ENCODE measurements around the gene CDA. TPM values are rescaled to one million over a fixed set of nuclear protein-coding genes. Genes with fewer than 3 reads are reported as not detected.

Gene CDA
- total RNA-seq, 1 donor from 2014 or later = not detected

DNA sequence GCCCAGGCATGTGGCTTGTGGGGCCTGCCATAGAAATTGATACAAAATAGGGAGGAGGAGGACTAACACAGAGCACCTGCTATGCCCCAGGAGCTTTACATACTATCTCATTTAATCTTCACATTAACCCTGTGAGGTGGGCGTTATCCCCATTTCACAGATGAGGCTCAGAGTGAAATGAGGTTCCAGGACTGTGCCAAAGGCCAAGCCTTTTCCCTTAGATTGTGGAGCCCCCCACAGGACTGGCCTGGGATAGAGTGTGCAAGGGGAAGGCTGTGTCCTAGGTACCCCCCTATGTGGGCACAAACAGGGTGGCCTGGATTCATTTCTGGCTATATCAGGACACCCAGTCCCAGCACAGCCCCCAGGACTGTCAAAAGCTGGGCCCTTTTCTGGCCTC, 74.5 kb downstream of the CDA start:
- Mint-ChIP-seq H3K4me1 (ENCODE audit: low read depth, unreplicated experiment) (peaks cover 1% of the 10 kb centered on the region), H3K27me3 (ENCODE audit: low read depth, unreplicated experiment) (no peaks in the 10 kb centered on the region), H3K9me3 (ENCODE audit: unreplicated experiment) (no peaks in the 10 kb centered on the region), H3K4me3 (ENCODE audit: unreplicated experiment) (peak overlapping the region; percentile 92), H3K27ac (ENCODE audit: unreplicated experiment) (no peak overlapping the region), H3K36me3 (ENCODE audit: low read depth, unreplicated experiment) (peaks cover 1% of the 10 kb centered on the region)
- H3K4me3 ChIP-seq (ENCODE audit: insufficient read depth, low read depth, low read length) = no peak overlapping the region
- peaks cover 5% of the 10 kb centered on the region for H3K36me3 ChIP-seq (ENCODE audit: insufficient read depth, low read length)
- H3K9me3 ChIP-seq (ENCODE audit: insufficient read depth, low read depth, low read length) = no peaks in the 10 kb centered on the region
- no peak for DNase-seq (ENCODE audit: low read depth)
- peaks cover 29% of the 10 kb centered on the region for H3K79me2 ChIP-seq (ENCODE audit: insufficient read depth, low read length)
- no peak for FAIRE-seq
- H2AFZ ChIP-seq (ENCODE audit: low read depth, low read length) = no peak overlapping the region
- no peak overlapping the region for H3K27ac ChIP-seq (ENCODE audit: low read depth, low read length)
- peaks cover 21% of the 10 kb centered on the region for H4K20me1 ChIP-seq (ENCODE audit: insufficient read depth, low read length)
- H3K4me1 ChIP-seq (ENCODE audit: insufficient read depth, low read length) = peaks cover 13% of the 10 kb centered on the region
- H3K27me3 ChIP-seq (ENCODE audit: insufficient read depth, low read length) = no peaks in the 10 kb centered on the region
- H3K9ac ChIP-seq (ENCODE audit: low read length) = no peak overlapping the region
- TF ChIP-seq EZH2 (IDR thresholded peaks at IDR 0.05; ENCODE audit: insufficient read depth, low read length) = no peak
- TF ChIP-seq CTCF (IDR thresholded peaks at IDR 0.05; ENCODE audit: insufficient read depth, low read depth, low read length) = no peak
- no peak overlapping the region for H3K4me2 ChIP-seq (ENCODE audit: low read length)

DNA sequence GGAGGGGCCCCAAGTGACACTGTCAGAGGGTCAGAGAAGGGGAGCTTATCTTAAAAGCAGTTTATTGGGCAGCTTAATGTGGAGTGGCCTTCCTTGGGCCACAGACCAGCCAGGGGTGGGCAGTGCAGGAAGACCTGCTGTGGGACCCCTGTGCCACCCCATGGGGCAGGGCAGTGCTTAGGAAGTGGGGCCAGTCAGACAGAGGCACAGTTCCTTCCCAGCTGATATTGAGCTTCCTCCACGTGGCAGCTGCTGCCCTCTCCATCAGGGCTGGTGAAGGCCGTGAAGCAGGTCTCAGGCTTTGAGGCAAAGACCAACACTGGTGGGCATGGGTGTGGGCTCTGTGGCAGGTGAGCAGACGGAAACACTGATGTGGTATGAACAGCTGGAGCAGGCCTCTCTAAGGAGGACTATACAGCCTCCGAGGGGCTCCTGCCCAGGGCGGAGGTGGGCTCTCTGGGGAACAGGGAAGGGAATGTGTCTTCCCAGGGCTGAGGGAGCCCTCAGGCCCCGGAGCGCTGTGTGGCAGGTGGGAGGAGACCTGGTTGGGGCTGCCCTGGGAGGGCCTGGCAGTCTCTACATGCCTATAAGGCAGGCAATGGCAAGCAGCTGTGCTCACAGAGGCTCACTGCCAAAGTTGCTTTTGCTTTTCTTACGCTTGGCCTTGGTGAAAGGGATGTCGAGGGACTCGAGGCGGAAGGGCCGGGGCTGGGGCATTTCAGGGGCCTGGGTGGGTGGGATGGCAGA, 75.2 kb downstream of the CDA start:
- Histone ChIP-seq H3K9ac (ENCODE audit: low read length) (no peak overlapping the region), H3K79me2 (ENCODE audit: insufficient read depth, low read length) (peaks cover 21% of the 10 kb centered on the region), H3K27ac (ENCODE audit: low read depth, low read length) (no peak overlapping the region), H3K27me3 (ENCODE audit: insufficient read depth, low read length) (no peaks in the 10 kb centered on the region), H4K20me1 (ENCODE audit: insufficient read depth, low read length) (peaks cover 17% of the 10 kb centered on the region), H3K4me3 (ENCODE audit: insufficient read depth, low read depth, low read length) (no peak overlapping the region), H3K9me3 (ENCODE audit: insufficient read depth, low read depth, low read length) (no peaks in the 10 kb centered on the region), H3K4me1 (ENCODE audit: insufficient read depth, low read length) (peaks cover 13% of the 10 kb centered on the region), H3K36me3 (ENCODE audit: insufficient read depth, low read length) (peaks cover 3% of the 10 kb centered on the region), H3K4me2 (ENCODE audit: low read length) (no peak overlapping the region), H2AFZ (ENCODE audit: low read depth, low read length) (no peak overlapping the region)
- Mint-ChIP-seq H3K4me1 (ENCODE audit: low read depth, unreplicated experiment) (peaks cover 1% of the 10 kb centered on the region), H3K36me3 (ENCODE audit: low read depth, unreplicated experiment) (peaks cover under 1% of the 10 kb centered on the region), H3K4me3 (ENCODE audit: unreplicated experiment) (no peak overlapping the region), H3K27me3 (ENCODE audit: low read depth, unreplicated experiment) (no peaks in the 10 kb centered on the region), H3K27ac (ENCODE audit: unreplicated experiment) (no peak overlapping the region), H3K9me3 (ENCODE audit: unreplicated experiment) (no peaks in the 10 kb centered on the region)
- TF ChIP-seq CTCF (IDR thresholded peaks at IDR 0.05; ENCODE audit: insufficient read depth, low read depth, low read length) (no peak), EZH2 (IDR thresholded peaks at IDR 0.05; ENCODE audit: insufficient read depth, low read length) (no peak)
- FAIRE-seq (no peak), DNase-seq (ENCODE audit: low read depth) (no peak)

GRCh38 chr1:20665726-20666125, 76.8 kb downstream of the CDA start:
- H3K4me3 Mint-ChIP-seq (ENCODE audit: unreplicated experiment) = no peak overlapping the region
- H4K20me1 ChIP-seq (ENCODE audit: insufficient read depth, low read length) = peaks cover 1% of the 10 kb centered on the region
- H3K36me3 Mint-ChIP-seq (ENCODE audit: low read depth, unreplicated experiment) = no peaks in the 10 kb centered on the region
- DNase-seq (ENCODE audit: low read depth) = no peak
- no peak overlapping the region for H3K27ac Mint-ChIP-seq (ENCODE audit: unreplicated experiment)
- no peak for FAIRE-seq
- H3K27me3 Mint-ChIP-seq (ENCODE audit: low read depth, unreplicated experiment) = no peaks in the 10 kb centered on the region
- H3K4me1 Mint-ChIP-seq (ENCODE audit: low read depth, unreplicated experiment) = no peaks in the 10 kb centered on the region
- H3K4me1 ChIP-seq (ENCODE audit: insufficient read depth, low read length) = peaks cover 3% of the 10 kb centered on the region
- no peaks in the 10 kb centered on the region for H3K9me3 Mint-ChIP-seq (ENCODE audit: unreplicated experiment)
- no peaks in the 10 kb centered on the region for H3K27me3 ChIP-seq (ENCODE audit: insufficient read depth, low read length)
- H3K9me3 ChIP-seq (ENCODE audit: insufficient read depth, low read depth, low read length) = no peaks in the 10 kb centered on the region
- H3K27ac ChIP-seq (ENCODE audit: low read depth, low read length) = no peak overlapping the region
- H3K79me2 ChIP-seq (ENCODE audit: insufficient read depth, low read length) = peaks cover 5% of the 10 kb centered on the region
- H3K9ac ChIP-seq (ENCODE audit: low read length) = no peak overlapping the region
- H3K4me3 ChIP-seq (ENCODE audit: insufficient read depth, low read depth, low read length) = no peak overlapping the region
- H3K36me3 ChIP-seq (ENCODE audit: insufficient read depth, low read length) = no peaks in the 10 kb centered on the region
- H2AFZ ChIP-seq (ENCODE audit: low read depth, low read length) = no peak overlapping the region
- TF ChIP-seq EZH2 (IDR thresholded peaks at IDR 0.05; ENCODE audit: insufficient read depth, low read length) (no peak), CTCF (IDR thresholded peaks at IDR 0.05; ENCODE audit: insufficient read depth, low read depth, low read length) (no peak)
- H3K4me2 ChIP-seq (ENCODE audit: low read length) = no peak overlapping the region
